Psoas muscle (tissue), 8 donors: Measurements from ENCODE around the gene CNR1. TPM values are rescaled to one million over a fixed set of nuclear protein-coding genes. Genes with fewer than 3 reads are reported as not detected.

Experiments
- ATAC-seq, 4 donors: fragments of 200-7000 bp; cut with Tn5 transposase; one replicate each; pipeline ENCODE4 v1.9.1; 2020; ENCODE audit warnings: moderate library complexity in 3 of 4, mild to moderate bottlenecking in 2 of 4
- DNase-seq, 2 donors: peaks; one replicate each; pipeline ENCODE4 v3.0.0-alpha.2; 2020
- H3K27ac ChIP-seq: fragments of 200-600 bp; one replicate; pipeline ENCODE4 v1.8.0; 2022
- H3K27me3 ChIP-seq, 3 donors: fragments of 200-600 bp in 1 of 3; one replicate each; pipeline versions ENCODE4 v1.6.1 to v1.8.0; 2013 to 2022; ENCODE audit warnings: low read length in 2 of 3, mild to moderate bottlenecking in 2 of 3, moderate library complexity in 1 of 3; ENCODE audit not compliant: insufficient read depth in 3 of 3
- H3K36me3 ChIP-seq, 2 donors: fragments of 200-600 bp in 1 of 2; one replicate each; pipeline versions ENCODE4 v1.6.1 to v1.8.0; 2013 to 2022; ENCODE audit warnings: low read depth in 1 of 2, mild to moderate bottlenecking in 1 of 2, moderate library complexity in 1 of 2; ENCODE audit not compliant: insufficient read depth in 1 of 2
- H3K4me1 ChIP-seq: fragments of 200-600 bp; one replicate; pipeline ENCODE4 v1.8.0; 2022
- H3K4me3 ChIP-seq: fragments of 200-600 bp; one replicate; pipeline ENCODE4 v1.8.0; 2022; ENCODE audit warnings: mild to moderate bottlenecking
- H3K9me3 ChIP-seq: fragments of 200-600 bp; one replicate; pipeline ENCODE4 v1.8.0; 2022
- WGBS, 3 donors: extraction: QIAGEN DNeasy Blood & Tissue Kit; methylation state at CpG; one replicate each; pipeline versions ENCODE4 v1.1.6 to v1.1.7; 2013; 5-methylcytosine and 5-hydroxymethylcytosine counted together
- intact Hi-C, 2 donors: fragments of 100-400 bp; cut with DNase I; formaldehyde crosslinking; loops; one replicate each; pipeline versions ENCODE4 v1.11.0 to v1.14.2; 2022
- polyA plus RNA-seq, 3 donors: library from polyadenylated mRNA; stranded (reverse); fragments of 200-250 nt; gene quantifications; one replicate each; pipeline ENCODE4 v1.2.3, GENCODE V29; 2013
- total RNA-seq, 4 donors: library from RNA; stranded (reverse); fragmentation: NEBNext Ultra II Directional in 2 of 4; extraction: Animal tissue kit (Norgen Biotek cat#: 25700) in 2 of 4; gene quantifications; one replicate each; pipeline versions ENCODE4 v1.2.1 to v1.2.4, GENCODE V29; 2021 to 2023
- TF ChIP-seq, protein P1 (sequence below): fragments of 200-600 bp; IDR thresholded peaks from one replicate; pipeline ENCODE4 v1.8.0; 2022; ENCODE audit warnings: antibody characterized with exemption
- donor health status: healthy with polysubstance abuse.
- donor health status: DM: no; HTN: no; CAD: no; lungs with moderate emphysema.
- donor health status: Bipolar disorder and iron deficiency.
- donor health status: healthy.
- donor health status: DM: yes; HTN: yes; CAD: no.
- donor health status: DM: no; HTN: no; CAD: no.
- donor health status: DM: no; HTN: no; CAD: no.
- donor health status: DM: yes; HTN: yes; CAD: no.

CNR1 gene
- total and polyA plus RNA-seq, 7 donors: 0.15 to 2.5 (median 1.3) TPM

DNA sequence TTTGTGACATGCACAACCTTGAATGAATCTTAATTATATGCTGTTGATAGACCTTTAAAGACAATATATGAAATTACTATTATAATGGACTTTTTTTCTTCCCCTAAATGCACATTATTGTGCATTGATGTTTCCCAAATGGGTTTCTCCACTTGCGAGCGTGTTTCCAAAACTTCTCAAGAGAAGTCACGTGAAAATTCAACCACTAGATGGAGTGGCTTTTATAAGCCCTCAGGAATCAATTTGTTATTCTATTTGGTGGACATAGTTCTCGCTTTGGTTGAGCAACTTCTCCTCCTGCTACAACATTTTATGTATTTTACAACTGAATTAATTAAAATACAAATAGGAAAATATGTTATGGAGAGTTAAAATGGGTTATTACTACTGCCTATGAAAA is 9.0 kb downstream of the CNR1 start:
- no peak overlapping the region for H3K4me3 ChIP-seq
- TF ChIP-seq, protein P1, sequence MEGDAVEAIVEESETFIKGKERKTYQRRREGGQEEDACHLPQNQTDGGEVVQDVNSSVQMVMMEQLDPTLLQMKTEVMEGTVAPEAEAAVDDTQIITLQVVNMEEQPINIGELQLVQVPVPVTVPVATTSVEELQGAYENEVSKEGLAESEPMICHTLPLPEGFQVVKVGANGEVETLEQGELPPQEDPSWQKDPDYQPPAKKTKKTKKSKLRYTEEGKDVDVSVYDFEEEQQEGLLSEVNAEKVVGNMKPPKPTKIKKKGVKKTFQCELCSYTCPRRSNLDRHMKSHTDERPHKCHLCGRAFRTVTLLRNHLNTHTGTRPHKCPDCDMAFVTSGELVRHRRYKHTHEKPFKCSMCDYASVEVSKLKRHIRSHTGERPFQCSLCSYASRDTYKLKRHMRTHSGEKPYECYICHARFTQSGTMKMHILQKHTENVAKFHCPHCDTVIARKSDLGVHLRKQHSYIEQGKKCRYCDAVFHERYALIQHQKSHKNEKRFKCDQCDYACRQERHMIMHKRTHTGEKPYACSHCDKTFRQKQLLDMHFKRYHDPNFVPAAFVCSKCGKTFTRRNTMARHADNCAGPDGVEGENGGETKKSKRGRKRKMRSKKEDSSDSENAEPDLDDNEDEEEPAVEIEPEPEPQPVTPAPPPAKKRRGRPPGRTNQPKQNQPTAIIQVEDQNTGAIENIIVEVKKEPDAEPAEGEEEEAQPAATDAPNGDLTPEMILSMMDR: no peak
- H3K9me3 ChIP-seq: no peaks in the 10 kb centered on the region
- peaks cover 0 to 3% (median 0%) of the 10 kb centered on the region in 3 donors for H3K27me3 ChIP-seq
- H3K4me1 ChIP-seq: no peaks in the 10 kb centered on the region
- intact Hi-C loops: no loop called here
- H3K36me3 ChIP-seq: no peaks in the 10 kb centered on the region
- ATAC-seq: no peak
- H3K27ac ChIP-seq: no peak overlapping the region
- WGBS, 3 donors: 65 to 75% (median 68%) methylated on average over 4 of the region's 4 CpGs
- no peak for DNase-seq

DNA sequence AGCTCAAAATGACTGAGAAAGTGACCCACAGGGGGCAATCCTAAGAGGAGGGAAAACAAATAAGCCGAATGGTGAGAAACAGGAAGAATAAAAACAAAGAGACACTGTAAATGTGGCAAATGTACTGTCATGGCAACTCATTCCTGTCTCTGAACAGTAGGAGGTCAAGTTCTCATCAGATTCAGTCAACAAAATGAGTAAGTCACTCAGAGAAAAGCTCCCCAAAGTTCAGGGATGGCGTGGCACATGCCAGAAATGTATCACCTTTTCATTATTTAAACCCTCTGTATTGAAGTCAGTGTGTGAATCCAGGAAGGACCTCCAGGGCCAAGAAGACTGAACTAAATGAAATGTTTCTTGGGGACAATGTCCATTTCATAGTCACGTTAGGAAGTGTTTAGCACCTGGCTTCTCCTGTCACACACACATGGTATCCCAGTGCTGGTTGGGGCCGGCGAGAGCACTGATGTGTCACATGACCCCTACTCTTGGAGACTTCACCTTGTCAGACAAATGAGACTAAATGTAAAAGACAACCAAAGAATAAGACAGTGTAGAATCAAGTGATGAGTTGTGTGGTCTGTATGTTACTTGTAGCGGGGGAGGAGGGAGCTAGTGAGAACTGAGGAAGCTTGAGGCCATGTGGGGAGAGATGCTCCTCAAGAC is 20.7 kb downstream of the CNR1 start:
- intact Hi-C loops: no loop called here
- DNase-seq: no peak
- Histone ChIP-seq H3K36me3 (no peaks in the 10 kb centered on the region), H3K4me3 (no peak overlapping the region), H3K27ac (no peak overlapping the region), H3K9me3 (no peaks in the 10 kb centered on the region), H3K27me3 (no peaks in the 10 kb centered on the region), H3K4me1 (no peaks in the 10 kb centered on the region)
- TF ChIP-seq, protein P1: no peak
- ATAC-seq: no peak
- 75 to 83% (median 75%) methylated on average over 6 of the region's 6 CpGs for WGBS, 3 donors

DNA sequence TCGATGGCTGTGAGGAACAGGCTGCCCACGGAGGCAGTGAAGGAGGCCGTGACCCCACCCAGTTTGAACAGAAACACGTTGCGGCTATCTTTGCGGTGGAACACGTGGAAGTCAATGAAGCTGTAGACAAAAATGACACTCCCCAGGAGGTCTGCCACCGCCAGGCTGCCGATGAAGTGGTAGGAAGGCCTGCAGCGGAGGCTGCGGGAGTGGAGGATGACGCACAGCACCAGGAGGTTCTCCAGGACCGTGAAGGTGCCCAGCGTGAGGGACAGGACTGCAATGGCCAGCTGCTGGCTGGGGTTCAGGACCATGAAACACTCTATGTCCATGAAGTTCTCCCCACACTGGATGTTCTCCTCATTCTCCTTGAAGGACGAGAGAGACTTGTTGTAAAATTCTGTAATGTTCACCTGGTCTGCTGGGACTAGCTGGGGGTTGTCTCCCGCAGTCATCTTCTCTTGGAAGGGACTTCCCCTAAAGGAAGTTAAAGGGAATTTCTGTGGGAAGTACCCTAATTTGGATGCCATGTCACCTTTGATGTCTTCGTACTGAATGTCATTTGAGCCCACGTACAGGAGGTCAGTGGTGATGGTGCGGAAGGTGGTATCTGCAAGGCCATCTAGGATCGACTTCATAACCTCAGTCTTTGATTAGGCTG is 21.4 kb downstream of the CNR1 start:
- ATAC-seq: no peak
- intact Hi-C loops: no loop called here

DNA sequence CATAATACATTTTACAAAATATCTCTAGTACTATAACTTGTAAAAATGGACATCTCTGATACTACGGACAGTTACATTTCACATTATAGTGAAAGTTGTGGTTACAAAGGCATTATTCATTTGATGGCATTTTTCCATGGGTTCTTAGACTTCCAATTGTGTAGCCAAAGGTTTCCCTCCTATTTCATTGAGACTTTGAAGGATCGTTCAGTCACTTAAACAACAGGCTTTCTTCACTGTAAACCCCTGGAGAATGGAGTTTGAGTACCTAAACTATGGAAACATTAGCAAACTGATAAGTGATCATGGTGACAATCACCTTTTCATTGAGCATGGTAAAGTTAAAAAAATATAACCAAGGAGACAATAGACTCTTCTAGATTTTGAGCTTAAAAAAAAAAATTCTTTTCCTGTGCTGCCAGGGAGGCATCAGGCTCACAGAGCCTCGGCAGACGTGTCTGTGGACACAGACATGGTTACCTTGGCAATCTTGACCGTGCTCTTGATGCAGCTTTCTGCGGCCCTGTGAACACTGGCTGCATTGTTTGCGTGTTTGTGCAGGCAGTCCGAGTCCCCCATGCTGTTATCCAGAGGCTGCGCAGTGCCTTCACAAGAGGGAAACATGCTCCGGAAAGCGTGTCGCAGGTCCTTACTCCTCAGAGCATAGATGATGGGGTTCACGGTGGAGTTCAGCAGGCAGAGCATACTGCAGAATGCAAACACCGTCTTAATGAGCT is 22.6 kb downstream of the CNR1 start:
- WGBS, 3 donors: 84 to 89% (median 85%) methylated on average over 14 of the region's 14 CpGs
- Histone ChIP-seq H3K36me3 (no peaks in the 10 kb centered on the region), H3K27ac (no peak overlapping the region), H3K27me3 (no peaks in the 10 kb centered on the region), H3K4me1 (no peaks in the 10 kb centered on the region), H3K4me3 (no peak overlapping the region), H3K9me3 (no peaks in the 10 kb centered on the region)
- intact Hi-C loops: no loop called here
- no peak for ATAC-seq
- DNase-seq: no peak
- TF ChIP-seq, protein P1: no peak

More for the DNA sequence above, 21.4 kb downstream of the CNR1 start:
- no peaks in the 10 kb centered on the region for H3K27me3 ChIP-seq
- no peak overlapping the region for H3K4me3 ChIP-seq
- TF ChIP-seq, protein P1: no peak
- WGBS, 3 donors: 91 to 93% (median 92%) methylated on average over 20 of the region's 20 CpGs
- H3K36me3 ChIP-seq: no peaks in the 10 kb centered on the region
- no peaks in the 10 kb centered on the region for H3K4me1 ChIP-seq
- H3K27ac ChIP-seq: no peak overlapping the region
- no peak for DNase-seq
- H3K9me3 ChIP-seq: no peaks in the 10 kb centered on the region
